ENCODE data around the gene ZNF189.

ZNF189 gene

GRCh38 chr9:101398068-101398929, at the start of gene ZNF189, which contains the start of gene MRPL50:
ZNF189 (plus strand) TSS chr9:101398851; CDS start chr9:101399157, 306 bp downstream.
MRPL50 (minus strand) TSS chr9:101398618; CDS start chr9:101398592, 26 bp downstream.
- peak; percentile 90 to 91 for DNase-seq (ENCODE audit: low read depth in 2 of 2)

DNA sequence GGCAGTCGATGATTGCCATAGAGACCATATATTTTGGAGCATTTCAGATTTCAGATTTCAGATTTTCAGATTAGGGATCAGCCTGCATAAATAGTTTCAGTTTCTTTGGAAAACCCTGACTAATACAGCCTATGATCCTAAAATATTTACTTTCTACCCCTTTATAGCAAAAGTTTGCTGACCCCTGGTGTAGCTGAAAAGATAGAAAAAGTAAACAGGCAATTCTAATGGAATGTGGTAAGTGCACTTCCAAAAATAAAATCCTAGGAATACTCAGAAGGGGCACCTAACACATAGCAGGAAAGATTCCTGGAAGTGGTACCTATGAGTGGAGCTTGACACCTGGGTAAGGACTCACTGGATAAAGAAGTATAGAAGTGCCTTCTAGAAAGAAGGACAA, 48.4 kb upstream of the ZNF189 start:
- no peak for DNase-seq (ENCODE audit: low read depth in 2 of 2)

GRCh38 chr9:101352892-101353463, 45.7 kb upstream of the ZNF189 start:
- no peak for DNase-seq (ENCODE audit: low read depth in 2 of 2)

- DNase-seq (ENCODE audit: low read depth in 2 of 2) = no peak
These were observed 45.0 kb upstream of the ZNF189 start for GRCh38 chr9:101353683-101354082.

DNA sequence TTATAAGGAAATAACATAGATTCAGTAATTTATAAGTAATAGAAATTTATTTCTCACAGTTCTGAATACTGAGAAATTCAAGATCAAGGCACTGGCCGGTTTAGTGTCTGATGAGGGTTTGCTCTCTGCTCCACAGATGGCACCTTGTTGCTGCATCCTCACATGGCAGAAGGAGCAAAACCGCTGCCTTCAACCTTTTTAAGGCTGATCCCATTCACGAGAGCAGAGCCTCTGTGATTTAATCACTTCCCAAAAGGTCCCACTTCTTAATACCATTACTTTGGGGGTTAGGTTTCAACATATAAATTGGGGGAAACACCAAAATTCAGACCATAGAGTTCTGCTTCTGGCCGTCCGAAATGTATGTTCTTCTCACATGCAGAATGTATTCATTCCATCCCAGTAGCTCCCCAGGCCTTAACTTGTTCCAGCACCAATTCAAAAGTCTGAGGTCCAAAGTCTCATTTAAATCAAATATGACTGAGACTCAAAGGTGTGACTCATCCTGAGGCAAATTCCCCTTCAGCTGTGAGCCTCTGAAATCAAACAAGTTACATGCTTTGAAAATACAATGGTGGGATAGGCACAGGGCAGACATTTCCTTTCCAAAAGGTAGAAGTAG, 44.4 kb upstream of the ZNF189 start:
- no peak for DNase-seq (ENCODE audit: low read depth in 2 of 2)

DNA sequence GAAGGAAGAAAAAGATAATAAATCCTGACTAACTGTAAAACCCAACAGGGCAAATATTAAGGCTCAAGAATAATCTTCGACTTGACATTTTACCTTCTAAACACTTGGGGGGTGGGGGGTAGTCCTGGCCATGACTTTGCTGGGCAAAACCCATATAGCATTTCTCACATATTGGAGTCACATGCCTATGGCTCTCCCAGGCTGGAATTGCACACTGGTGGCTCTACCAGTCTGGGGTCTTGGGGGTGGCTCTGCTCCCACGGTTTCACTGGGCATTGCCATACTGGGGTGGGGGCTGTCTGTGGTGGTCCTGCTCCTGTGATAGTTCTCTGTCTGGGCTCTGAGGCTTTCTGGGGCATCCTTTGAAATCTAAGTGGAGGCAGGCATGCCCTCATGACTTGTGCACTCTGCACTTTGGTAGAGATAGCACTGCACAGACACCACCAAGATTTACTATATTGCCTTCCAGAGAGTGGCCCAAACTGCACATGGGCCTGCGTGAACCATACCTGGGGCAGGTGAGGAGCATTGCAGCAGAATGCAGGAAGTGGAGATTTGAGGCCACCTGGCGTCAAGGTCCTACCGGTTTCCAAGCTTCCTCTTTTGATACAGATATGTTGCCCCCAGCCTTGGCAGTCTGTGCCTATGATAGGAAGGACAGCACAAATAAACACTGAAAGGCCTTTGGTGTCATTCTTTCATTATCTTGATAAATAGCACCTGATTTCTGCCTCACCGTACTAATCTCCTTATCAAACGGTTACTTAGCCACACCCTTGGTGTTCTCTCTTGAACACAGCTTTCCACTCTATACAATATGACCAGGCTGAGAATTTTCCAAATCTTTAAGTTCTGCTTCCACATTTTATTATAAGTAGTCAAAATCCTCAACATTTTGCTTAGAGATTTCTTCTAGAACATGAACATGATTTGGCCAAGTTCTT, 43.6 kb upstream of the ZNF189 start:
- no peak for DNase-seq (ENCODE audit: low read depth in 2 of 2)

DNA sequence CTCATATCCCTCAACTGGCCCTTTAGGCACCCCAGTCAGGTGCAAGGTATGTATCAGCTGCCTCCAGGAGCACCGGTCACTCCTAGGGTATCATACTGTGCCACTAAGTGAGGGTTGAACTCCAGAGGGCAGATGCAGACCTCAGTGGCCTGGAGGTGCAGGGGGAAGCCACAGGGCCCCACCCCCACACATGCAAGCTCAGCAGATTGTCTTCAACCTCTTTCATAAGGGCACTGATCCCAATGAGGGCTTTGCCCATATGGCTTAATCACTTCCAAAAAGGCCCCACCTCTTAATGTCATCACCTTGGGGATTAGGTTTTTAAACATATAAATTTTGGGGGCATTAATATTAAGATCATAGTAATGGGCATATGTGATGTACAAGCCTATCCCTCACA, 42.0 kb upstream of the ZNF189 start:
- DNase-seq (ENCODE audit: low read depth in 2 of 2) = no peak

DNA sequence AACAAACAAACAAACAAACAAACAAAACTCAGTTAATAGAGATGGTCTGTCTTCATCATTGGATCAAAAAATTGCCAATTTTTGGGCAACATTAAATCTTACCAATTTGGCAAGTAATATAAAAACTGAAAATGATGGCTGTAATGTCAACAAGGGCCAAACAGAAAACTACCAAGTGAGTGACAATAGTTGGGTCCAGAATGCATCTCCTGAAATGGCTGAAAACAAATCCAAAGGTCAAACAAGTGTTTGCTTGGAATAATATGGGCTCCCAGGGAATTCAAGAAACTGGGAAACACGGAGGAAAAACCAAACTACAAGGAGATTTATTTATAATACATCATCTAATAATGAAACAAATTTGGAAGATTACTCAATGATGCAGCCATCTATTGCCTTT, 39.0 kb upstream of the ZNF189 start:
- no peak for DNase-seq (ENCODE audit: low read depth in 2 of 2)

- DNase-seq (ENCODE audit: low read depth in 2 of 2) = no peak
These were observed 38.0 kb upstream of the ZNF189 start for GRCh38 chr9:101360647-101361046.

GRCh38 chr9:101362450-101362849, 36.2 kb upstream of the ZNF189 start:
- no peak for DNase-seq (ENCODE audit: low read depth in 2 of 2)

GRCh38 chr9:101365181-101365580, 33.5 kb upstream of the ZNF189 start:
- DNase-seq (ENCODE audit: low read depth in 2 of 2) = no peak

- DNase-seq (ENCODE audit: low read depth in 2 of 2) = no peak
These were observed 32.5 kb upstream of the ZNF189 start for GRCh38 chr9:101366038-101366756.

- no peak for DNase-seq (ENCODE audit: low read depth in 2 of 2)
These were observed 31.3 kb upstream of the ZNF189 start for GRCh38 chr9:101367323-101367722.

GRCh38 chr9:101369286-101369685, 29.4 kb upstream of the ZNF189 start:
- no peak for DNase-seq (ENCODE audit: low read depth in 2 of 2)

- DNase-seq (ENCODE audit: low read depth in 2 of 2) = no peak
These were observed 28.6 kb upstream of the ZNF189 start for GRCh38 chr9:101369884-101370531.

DNA sequence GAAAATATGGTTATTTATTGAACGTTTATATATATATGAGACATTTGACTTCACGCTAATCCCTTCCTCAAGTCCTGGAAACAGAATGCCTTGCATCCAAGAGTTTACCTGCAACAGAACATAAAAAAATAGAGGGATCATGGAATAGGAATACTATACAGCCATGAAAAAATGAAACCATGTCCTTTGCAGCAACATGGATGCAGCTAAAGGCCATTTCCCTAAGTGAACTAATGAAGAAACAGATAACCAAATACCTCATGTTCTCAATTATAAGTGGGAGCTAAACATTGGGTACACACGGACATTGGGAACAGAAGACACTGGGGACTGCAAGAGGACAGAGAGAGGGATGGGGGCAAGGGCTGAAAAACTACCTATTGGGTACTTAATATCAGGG, 26.8 kb upstream of the ZNF189 start:
- no peak for DNase-seq (ENCODE audit: low read depth in 2 of 2)

- no peak for DNase-seq (ENCODE audit: low read depth in 2 of 2)
These were observed 26.1 kb upstream of the ZNF189 start for GRCh38 chr9:101372327-101373118.

- DNase-seq (ENCODE audit: low read depth in 2 of 2) = no peak
These were observed 23.1 kb upstream of the ZNF189 start for GRCh38 chr9:101375546-101375945.

DNA sequence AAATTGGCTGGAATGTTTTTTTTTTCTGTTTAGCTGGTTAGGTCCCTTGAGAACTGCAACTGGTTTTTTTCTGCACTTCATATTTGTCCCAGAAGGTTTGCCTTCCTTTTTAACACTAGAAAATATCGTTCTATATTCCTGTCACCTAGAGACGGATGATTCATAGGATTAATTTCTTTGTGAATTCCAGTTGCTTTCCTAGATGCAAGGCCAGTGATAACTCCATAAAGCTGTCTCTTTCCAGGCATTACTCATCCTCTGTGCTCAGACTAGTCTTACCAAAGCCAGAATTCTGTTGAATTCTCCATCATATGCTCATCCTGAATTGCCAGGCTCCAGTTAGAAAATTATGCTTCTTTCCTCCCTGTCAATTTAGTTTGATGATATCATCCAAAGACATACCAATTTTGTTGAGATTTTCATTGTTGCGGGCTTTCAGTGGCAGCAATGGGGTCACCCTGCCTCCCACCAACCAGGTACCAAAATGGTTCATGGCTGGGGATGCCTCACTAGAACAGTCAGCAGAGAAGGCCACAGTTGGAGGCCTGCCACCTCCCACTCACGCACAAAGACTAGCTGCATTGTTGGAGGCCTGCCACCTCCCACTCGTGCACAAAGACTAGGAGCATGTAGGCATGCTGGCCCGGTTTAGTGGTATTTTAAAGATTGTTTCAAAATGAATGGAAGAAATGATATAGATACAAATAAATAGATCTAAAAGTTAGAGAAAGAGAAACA, 22.4 kb upstream of the ZNF189 start:
- no peak for DNase-seq (ENCODE audit: low read depth in 2 of 2)
